CD4-positive, alpha-beta T cell treated with Interleukin-21 for 1 hour (primary cell): ENCODE results near the gene TRHDE.

Experiments
- DNase-seq: peaks from one replicate; pipeline ENCODE4 v3.0.0-alpha.2; 2020

The TRHDE gene

GRCh38 chr12:72323881-72324280 lies 51.7 kb downstream of the TRHDE start:
- no peak for DNase-seq

GRCh38 chr12:72330301-72330700 lies 58.1 kb downstream of the TRHDE start:
- DNase-seq: no peak

- DNase-seq: no peak
These were observed 58.6 kb downstream of the TRHDE start for GRCh38 chr12:72330784-72331183.

- no peak for DNase-seq
These were observed 65.2 kb downstream of the TRHDE start for GRCh38 chr12:72337382-72337781.

GRCh38 chr12:72337946-72338345 lies 65.8 kb downstream of the TRHDE start:
- no peak for DNase-seq

GRCh38 chr12:72338437-72338836 lies 66.3 kb downstream of the TRHDE start:
- no peak for DNase-seq

GRCh38 chr12:72346363-72346944 lies 74.3 kb downstream of the TRHDE start:
- DNase-seq: peak; percentile 28

- no peak for DNase-seq
These were observed 77.3 kb downstream of the TRHDE start for GRCh38 chr12:72349491-72349890.

- DNase-seq: no peak
These were observed 87.2 kb downstream of the TRHDE start for GRCh38 chr12:72359416-72359815.

- DNase-seq: no peak
These were observed 93.0 kb downstream of the TRHDE start for GRCh38 chr12:72365151-72365550.

GRCh38 chr12:72366255-72366654 lies 94.1 kb downstream of the TRHDE start:
- no peak for DNase-seq

- DNase-seq: no peak
These were observed 96.1 kb downstream of the TRHDE start for GRCh38 chr12:72368298-72368697.

- DNase-seq: no peak
These were observed 96.7 kb downstream of the TRHDE start for GRCh38 chr12:72368719-72369422.

GRCh38 chr12:72369423-72369959 lies 97.3 kb downstream of the TRHDE start:
- DNase-seq: no peak

- no peak for DNase-seq
These were observed 108.3 kb downstream of the TRHDE start for GRCh38 chr12:72380441-72380840.

- no peak for DNase-seq
These were observed 116.2 kb downstream of the TRHDE start for GRCh38 chr12:72388322-72388721.

GRCh38 chr12:72390146-72390545 lies 118.0 kb downstream of the TRHDE start:
- DNase-seq: no peak

- no peak for DNase-seq
These were observed 133.9 kb downstream of the TRHDE start for GRCh38 chr12:72406111-72406510.

GRCh38 chr12:72432037-72432604 lies 160.0 kb downstream of the TRHDE start:
- no peak for DNase-seq

GRCh38 chr12:72433298-72433697 lies 161.1 kb downstream of the TRHDE start:
- no peak for DNase-seq

- DNase-seq: no peak
These were observed 162.8 kb downstream of the TRHDE start for GRCh38 chr12:72434999-72435398.

GRCh38 chr12:72442217-72442616 lies 170.0 kb downstream of the TRHDE start:
- no peak for DNase-seq

GRCh38 chr12:72444125-72444524 lies 172.0 kb downstream of the TRHDE start:
- no peak for DNase-seq

- no peak for DNase-seq
These were observed 172.4 kb downstream of the TRHDE start for GRCh38 chr12:72444566-72444965.
